Measurements from ENCODE around the gene NCKAP5L. TPM values are rescaled to one million over a fixed set of nuclear protein-coding genes. Genes with fewer than 3 reads are reported as not detected.
A peak's percentile ranks its signal among the peaks of the same experiment; 100 is the strongest.

NCKAP5L gene
- total RNA-seq, 1 donor from 2014 or later = 44.4 TPM

- H3K4me1 Mint-ChIP-seq = peaks cover 23% of the 10 kb centered on the region
- no peaks in the 10 kb centered on the region for H3K9me3 Mint-ChIP-seq
- no peak overlapping the region for H3K4me3 Mint-ChIP-seq
- no peak for TF ChIP-seq CTCF (IDR thresholded peaks at IDR 0.05; ENCODE audit: unreplicated experiment)
- H3K36me3 Mint-ChIP-seq = peaks cover 12% of the 10 kb centered on the region
- no peak overlapping the region for H3K27ac Mint-ChIP-seq
- DNase-seq (ENCODE audit: low spot score in 2 of 2, unreplicated experiment in 2 of 2) = no peak
- H3K27me3 Mint-ChIP-seq (ENCODE audit: low read depth) = no peaks in the 10 kb centered on the region
Measured at GRCh38 chr12:49813131-49813530, 15.1 kb downstream of the NCKAP5L start.

- Mint-ChIP-seq H3K27me3 (ENCODE audit: low read depth) (no peaks in the 10 kb centered on the region), H3K9me3 (no peaks in the 10 kb centered on the region), H3K4me1 (peaks cover 27% of the 10 kb centered on the region), H3K27ac (no peak overlapping the region), H3K36me3 (peaks cover 9% of the 10 kb centered on the region), H3K4me3 (no peak overlapping the region)
- DNase-seq (ENCODE audit: low spot score in 2 of 2, unreplicated experiment in 2 of 2) = no peak
- no peak for TF ChIP-seq CTCF (IDR thresholded peaks at IDR 0.05; ENCODE audit: unreplicated experiment)
Measured at GRCh38 chr12:49811961-49812401, 16.2 kb downstream of the NCKAP5L start.

- Mint-ChIP-seq H3K36me3 (peaks cover 5% of the 10 kb centered on the region), H3K27ac (peak overlapping the region; percentile 30), H3K27me3 (ENCODE audit: low read depth) (no peaks in the 10 kb centered on the region), H3K9me3 (no peaks in the 10 kb centered on the region), H3K4me3 (no peak overlapping the region), H3K4me1 (peaks cover 27% of the 10 kb centered on the region)
- DNase-seq (ENCODE audit: low spot score in 2 of 2, unreplicated experiment in 2 of 2) = no peak
- TF ChIP-seq CTCF (IDR thresholded peaks at IDR 0.05; ENCODE audit: unreplicated experiment) = no peak
Measured at GRCh38 chr12:49811136-49811535, 17.1 kb downstream of the NCKAP5L start.

GRCh38 chr12:49809906-49810389, 18.3 kb downstream of the NCKAP5L start:
- H3K9me3 Mint-ChIP-seq = no peaks in the 10 kb centered on the region
- H3K4me1 Mint-ChIP-seq = peaks cover 27% of the 10 kb centered on the region
- H3K27me3 Mint-ChIP-seq (ENCODE audit: low read depth) = no peaks in the 10 kb centered on the region
- DNase-seq (ENCODE audit: low spot score in 2 of 2, unreplicated experiment in 2 of 2) = no peak
- peak overlapping the region; percentile 91 for H3K27ac Mint-ChIP-seq
- H3K4me3 Mint-ChIP-seq = no peak overlapping the region
- peaks cover 10% of the 10 kb centered on the region for H3K36me3 Mint-ChIP-seq
- TF ChIP-seq CTCF (IDR thresholded peaks at IDR 0.05; ENCODE audit: unreplicated experiment) = no peak

GRCh38 chr12:49809381-49809905, 18.8 kb downstream of the NCKAP5L start:
- peak overlapping the region; percentile 86 for H3K27ac Mint-ChIP-seq
- no peak for DNase-seq (ENCODE audit: low spot score in 2 of 2, unreplicated experiment in 2 of 2)
- no peaks in the 10 kb centered on the region for H3K27me3 Mint-ChIP-seq (ENCODE audit: low read depth)
- H3K4me3 Mint-ChIP-seq = no peak overlapping the region
- no peak for TF ChIP-seq CTCF (IDR thresholded peaks at IDR 0.05; ENCODE audit: unreplicated experiment)
- H3K4me1 Mint-ChIP-seq = peaks cover 27% of the 10 kb centered on the region
- H3K9me3 Mint-ChIP-seq = no peaks in the 10 kb centered on the region
- peaks cover 10% of the 10 kb centered on the region for H3K36me3 Mint-ChIP-seq

All from mesothelial cell of epicardium (in vitro differentiated cells).